IMR-90 (cell line): ENCODE data around the gene EDIL3.
A peak's percentile ranks its signal among the peaks of the same experiment; 100 is the strongest.

Source experiments
- BHLHE40 ChIP-seq: fragments of 150-350 bp; IDR thresholded peaks from 2 replicates; pipeline ENCODE4 v1.6.1; 2016; ENCODE audit warnings: mild to moderate bottlenecking, low read depth, low read length
- CEBPB ChIP-seq: IDR thresholded peaks from 2 replicates; pipeline ENCODE4 v1.6.1; 2012; ENCODE audit warnings: low read depth, low read length, improper control_type of control experiment
- CTCF ChIP-seq: conservative IDR thresholded peaks from 2 replicates; pipeline ENCODE4 v1.5.1; 2012; ENCODE audit warnings: mild to moderate bottlenecking, low read depth, low read length, improper control_type of control experiment
- FOS ChIP-seq: fragments of 150-350 bp; IDR thresholded peaks from 2 replicates; pipeline ENCODE4 v1.6.1; 2016; ENCODE audit warnings: low read depth, low read length
- MAZ ChIP-seq: IDR thresholded peaks from 2 replicates; pipeline ENCODE4 v1.6.1; 2012; ENCODE audit warnings: low read depth, mild to moderate bottlenecking, low read length, improper control_type of control experiment, moderate library complexity, borderline replicate concordance
- MXI1 ChIP-seq: IDR thresholded peaks from 2 replicates; pipeline ENCODE4 v1.6.1; 2012; ENCODE audit warnings: low read depth, mild to moderate bottlenecking, low read length, moderate library complexity, borderline replicate concordance
- POLR2A ChIP-seq: IDR thresholded peaks from 2 replicates; pipeline ENCODE4 v1.6.1; 2012; ENCODE audit warnings: mild to moderate bottlenecking, low read depth, low read length
- RCOR1 ChIP-seq: IDR thresholded peaks from 2 replicates; pipeline ENCODE4 v1.6.1; 2012; ENCODE audit warnings: mild to moderate bottlenecking, low read length, improper control_type of control experiment; ENCODE audit not compliant: insufficient replicate concordance
- SMC3 ChIP-seq: fragments of 150-350 bp; IDR thresholded peaks from 2 replicates; pipeline ENCODE4 v1.6.1; 2016; ENCODE audit warnings: low read depth, mild to moderate bottlenecking, antibody characterized with exemption, low read length, moderate library complexity
- TF ChIP-seq, protein P1 (sequence below): fragments of 150-350 bp; IDR thresholded peaks from 2 replicates; pipeline ENCODE4 v1.6.1; 2017; ENCODE audit warnings: mild to moderate bottlenecking, antibody characterized with exemption, low read length, low read depth

DNA sequence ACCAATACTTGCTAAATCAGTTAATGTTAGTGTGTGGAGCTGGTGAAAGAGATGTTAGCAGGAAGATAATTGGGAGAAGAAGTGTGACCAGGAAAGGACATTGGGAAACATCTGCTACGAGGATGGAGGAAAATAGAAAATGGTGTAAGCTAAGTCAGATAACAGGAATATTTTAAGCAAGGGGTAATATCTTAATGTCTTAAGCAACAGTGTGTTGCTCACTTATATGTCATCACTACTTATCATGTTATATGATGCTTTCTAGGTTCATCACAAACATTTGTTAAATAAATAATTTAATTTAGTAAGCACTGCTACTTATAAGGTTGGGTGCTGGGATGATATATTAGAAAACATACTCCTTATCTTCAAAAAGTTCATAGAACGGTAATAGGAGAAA, 326.1 kb downstream of the EDIL3 start:
- TF ChIP-seq MAZ (no peak), CTCF (no peak), MXI1 (no peak), CEBPB (peak; percentile 81), POLR2A (no peak), RCOR1 (no peak), SMC3 (no peak), FOS (no peak), BHLHE40 (no peak)
- TF ChIP-seq, protein P1, sequence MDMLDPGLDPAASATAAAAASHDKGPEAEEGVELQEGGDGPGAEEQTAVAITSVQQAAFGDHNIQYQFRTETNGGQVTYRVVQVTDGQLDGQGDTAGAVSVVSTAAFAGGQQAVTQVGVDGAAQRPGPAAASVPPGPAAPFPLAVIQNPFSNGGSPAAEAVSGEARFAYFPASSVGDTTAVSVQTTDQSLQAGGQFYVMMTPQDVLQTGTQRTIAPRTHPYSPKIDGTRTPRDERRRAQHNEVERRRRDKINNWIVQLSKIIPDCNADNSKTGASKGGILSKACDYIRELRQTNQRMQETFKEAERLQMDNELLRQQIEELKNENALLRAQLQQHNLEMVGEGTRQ = no peak
